GM23338 (cell line): ENCODE measurements around the gene RELL2. TPM values are rescaled to one million over a fixed set of nuclear protein-coding genes. Genes with fewer than 3 reads are reported as not detected.

ENCODE experiments used
- ATAC-seq: fragments of 200-7000 bp; cut with Tn5 transposase; 3 replicates; pipeline ENCODE4 v1.9.1; 2020
- DNase-seq: peaks from one replicate; pipeline ENCODE4 v3.0.0-alpha.2; 2015; ENCODE audit warnings: low spot score
- H2AFZ ChIP-seq: fragments of 200-600 bp; sonication (generic); 2 replicates; pipeline ENCODE4 v1.8.0; 2016; ENCODE audit warnings: antibody characterized with exemption, mild to moderate bottlenecking, moderate library complexity
- H3F3A ChIP-seq: fragments of 200-600 bp; sonication (generic); replicated peaks from 2 replicates; pipeline ENCODE4 v1.8.0; 2017; ENCODE audit warnings: antibody characterized with exemption, mixed run types, low read depth
- H3K27ac ChIP-seq: fragments of 200-600 bp; sonication (generic); 2 replicates; pipeline ENCODE4 v1.6.1; 2016; ENCODE audit warnings: low read depth
- H3K27me3 ChIP-seq: fragments of 200-600 bp; sonication (generic); 2 replicates; pipeline ENCODE4 v1.8.0; 2016; ENCODE audit warnings: mild to moderate bottlenecking, mixed run types, moderate library complexity; ENCODE audit not compliant: insufficient read depth
- H3K36me3 ChIP-seq: fragments of 200-600 bp; sonication (generic); 2 replicates; pipeline ENCODE4 v1.8.0; 2016; ENCODE audit warnings: mild to moderate bottlenecking; ENCODE audit not compliant: insufficient read depth
- H3K4me1 ChIP-seq: fragments of 200-600 bp; sonication (generic); 2 replicates; pipeline ENCODE4 v1.8.0; 2016; ENCODE audit warnings: mild to moderate bottlenecking, moderate library complexity; ENCODE audit not compliant: insufficient read depth
- H3K4me2 ChIP-seq: fragments of 200-600 bp; sonication (generic); 2 replicates; pipeline ENCODE4 v1.7.1; 2017; ENCODE audit warnings: mixed run types
- H3K4me3 ChIP-seq: fragments of 200-600 bp; sonication (generic); 2 replicates; pipeline ENCODE4 v1.6.1; 2016; ENCODE audit warnings: mixed run types
- H3K79me2 ChIP-seq: fragments of 200-600 bp; sonication (generic); replicated peaks from 2 replicates; pipeline ENCODE4 v1.8.0; 2017; ENCODE audit warnings: mild to moderate bottlenecking; ENCODE audit not compliant: insufficient read depth
- H3K9me2 ChIP-seq: fragments of 200-600 bp; sonication (generic); 2 replicates; pipeline ENCODE4 v1.8.0; 2017; ENCODE audit not compliant: insufficient read depth
- H4K20me1 ChIP-seq: fragments of 200-600 bp; sonication (generic); replicated peaks from 2 replicates; pipeline ENCODE4 v1.8.0; 2017; ENCODE audit warnings: mild to moderate bottlenecking; ENCODE audit not compliant: insufficient read depth
- H3K27ac Mint-ChIP-seq: 2 replicates; pipeline ENCODE4 v1.8.0; 2020; ENCODE audit warnings: inconsistent platforms, mild to moderate bottlenecking, moderate library complexity, mixed read lengths
- H3K27me3 Mint-ChIP-seq: 3 replicates; pipeline ENCODE4 v1.8.0; 2022; ENCODE audit warnings: low read depth, mild to moderate bottlenecking, moderate library complexity, mixed read lengths, inconsistent platforms; ENCODE audit not compliant: insufficient read depth, poor library complexity
- H3K36me3 Mint-ChIP-seq: 3 replicates; pipeline ENCODE4 v1.8.0; 2021; ENCODE audit warnings: low read depth, mild to moderate bottlenecking, inconsistent platforms, moderate library complexity, mixed read lengths
- H3K4me1 Mint-ChIP-seq: 3 replicates; pipeline ENCODE4 v1.8.0; 2020; ENCODE audit warnings: mild to moderate bottlenecking, inconsistent platforms, mixed read lengths
- H3K4me3 Mint-ChIP-seq: 3 replicates; pipeline ENCODE4 v1.8.0; 2021; ENCODE audit warnings: moderate library complexity, mild to moderate bottlenecking, inconsistent platforms, mixed read lengths
- H3K9me3 Mint-ChIP-seq: 3 replicates; pipeline ENCODE4 v1.8.0; 2020; ENCODE audit warnings: moderate library complexity, mild to moderate bottlenecking, inconsistent platforms, mixed read lengths
- EZH2phosphoT487 ChIP-seq: fragments of 200-600 bp; sonication (generic); IDR thresholded peaks from one replicate; pipeline ENCODE4 v1.8.1; 2018; ENCODE audit warnings: antibody characterized with exemption; ENCODE audit not compliant: unreplicated experiment
- JUNB ChIP-seq: IDR thresholded peaks from one replicate; pipeline ENCODE4 v1.6.1; 2016; ENCODE audit warnings: antibody characterized with exemption; ENCODE audit not compliant: unreplicated experiment
- NANOG ChIP-seq: IDR thresholded peaks from 2 replicates; pipeline ENCODE4 v1.6.1; 2016; ENCODE audit warnings: antibody characterized with exemption, borderline replicate concordance
- STAT1 ChIP-seq: IDR thresholded peaks from one replicate; pipeline ENCODE4 v1.6.1; 2016; ENCODE audit warnings: antibody characterized with exemption; ENCODE audit not compliant: unreplicated experiment
- ZNF331 ChIP-seq: fragments of 250-450 bp; sonication (Bioruptor Pico); IDR thresholded peaks from 2 replicates; pipeline ENCODE4 v1.5.0; 2020; ENCODE audit warnings: low read depth, mild to moderate bottlenecking, moderate library complexity
- polyA plus RNA-seq: library from polyadenylated mRNA; unstranded; fragments of >200 nt; fragmentation: Nextera tagmentation; extraction: Ambion mirVana; gene quantifications from 2 replicates; pipeline ENCODE4 v1.2.1, GENCODE V29; 2016
- total RNA-seq: library from RNA; depleted of rRNA; stranded (reverse); fragments of >200 nt; shearing (Covaris generic); gene quantifications from 2 replicates; pipeline ENCODE4 v1.2.3, GENCODE V29; 2014
- TF ChIP-seq, protein P1 (sequence below), 2 experiments: fragments of 200-600 bp in 1 of 2; sonication (generic) in 1 of 2; conservative IDR thresholded peaks; 2 replicates each; pipeline versions ENCODE4 v1.5.1 to v1.6.1; 2016 to 2017; ENCODE audit warnings: antibody characterized with exemption in 2 of 2, low read depth in 2 of 2, mild to moderate bottlenecking in 2 of 2, moderate library complexity in 1 of 2
- TF ChIP-seq, protein P2 (sequence below): IDR thresholded peaks from one replicate; pipeline ENCODE4 v1.6.1; 2018; ENCODE audit warnings: antibody characterized with exemption; ENCODE audit not compliant: unreplicated experiment
- TF ChIP-seq, protein P3 (sequence below): fragments of 250-450 bp; sonication (Bioruptor Pico); IDR thresholded peaks from 2 replicates; pipeline ENCODE4 v1.5.0; 2020; ENCODE audit warnings: mild to moderate bottlenecking, moderate library complexity

Gene RELL2
- total and polyA plus RNA-seq, 2 experiments from 2014 or later, result 20.4 to 30.6 TPM

DNA sequence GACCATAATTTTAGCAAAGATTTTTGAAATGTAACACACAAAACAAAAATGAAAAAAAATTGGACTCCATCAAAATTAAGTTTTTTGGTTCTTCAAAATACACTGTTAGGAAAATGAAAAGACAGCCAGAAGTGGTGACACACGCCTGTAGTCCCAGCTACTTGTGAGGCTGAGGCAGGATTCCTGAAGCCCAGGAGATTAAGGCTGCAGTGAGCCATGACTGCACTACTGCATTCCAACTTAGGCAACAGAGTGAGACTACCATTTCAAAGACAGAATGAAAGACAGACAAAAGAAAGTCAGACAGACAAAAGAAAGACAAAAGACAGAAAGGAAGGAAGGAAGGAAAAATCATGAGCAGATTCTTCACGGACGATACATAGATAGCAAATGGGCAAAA, 25.5 kb upstream of the RELL2 start:
- Histone ChIP-seq H3F3A (no peaks in the 10 kb centered on the region), H3K36me3 (no peaks in the 10 kb centered on the region), H2AFZ (no peak overlapping the region), H3K27ac (peak overlapping the region; percentile 51; the same call in 1 of the 2 replicates), H3K4me3 (no peak overlapping the region), H3K9me2 (no peaks in the 10 kb centered on the region), H3K4me2 (no peak overlapping the region), H3K79me2 (peaks cover 100% of the 10 kb centered on the region), H3K27me3 (no peaks in the 10 kb centered on the region), H3K4me1 (peaks cover 23% of the 10 kb centered on the region), H4K20me1 (peaks cover 23% of the 10 kb centered on the region)
- no peaks in the 10 kb centered on the region for H3K27me3 Mint-ChIP-seq
- no peak overlapping the region for H3K27ac Mint-ChIP-seq
- TF ChIP-seq, protein P1, sequence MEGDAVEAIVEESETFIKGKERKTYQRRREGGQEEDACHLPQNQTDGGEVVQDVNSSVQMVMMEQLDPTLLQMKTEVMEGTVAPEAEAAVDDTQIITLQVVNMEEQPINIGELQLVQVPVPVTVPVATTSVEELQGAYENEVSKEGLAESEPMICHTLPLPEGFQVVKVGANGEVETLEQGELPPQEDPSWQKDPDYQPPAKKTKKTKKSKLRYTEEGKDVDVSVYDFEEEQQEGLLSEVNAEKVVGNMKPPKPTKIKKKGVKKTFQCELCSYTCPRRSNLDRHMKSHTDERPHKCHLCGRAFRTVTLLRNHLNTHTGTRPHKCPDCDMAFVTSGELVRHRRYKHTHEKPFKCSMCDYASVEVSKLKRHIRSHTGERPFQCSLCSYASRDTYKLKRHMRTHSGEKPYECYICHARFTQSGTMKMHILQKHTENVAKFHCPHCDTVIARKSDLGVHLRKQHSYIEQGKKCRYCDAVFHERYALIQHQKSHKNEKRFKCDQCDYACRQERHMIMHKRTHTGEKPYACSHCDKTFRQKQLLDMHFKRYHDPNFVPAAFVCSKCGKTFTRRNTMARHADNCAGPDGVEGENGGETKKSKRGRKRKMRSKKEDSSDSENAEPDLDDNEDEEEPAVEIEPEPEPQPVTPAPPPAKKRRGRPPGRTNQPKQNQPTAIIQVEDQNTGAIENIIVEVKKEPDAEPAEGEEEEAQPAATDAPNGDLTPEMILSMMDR (conservative IDR thresholded peaks at IDR 0.05; ENCODE audit: low read depth in 2 of 2), result no peak
- TF ChIP-seq EZH2phosphoT487 (no peak), JUNB (no peak), NANOG (no peak), ZNF331 (CRISPR knock-in tag) (no peak), STAT1 (no peak)
- TF ChIP-seq, protein P2, sequence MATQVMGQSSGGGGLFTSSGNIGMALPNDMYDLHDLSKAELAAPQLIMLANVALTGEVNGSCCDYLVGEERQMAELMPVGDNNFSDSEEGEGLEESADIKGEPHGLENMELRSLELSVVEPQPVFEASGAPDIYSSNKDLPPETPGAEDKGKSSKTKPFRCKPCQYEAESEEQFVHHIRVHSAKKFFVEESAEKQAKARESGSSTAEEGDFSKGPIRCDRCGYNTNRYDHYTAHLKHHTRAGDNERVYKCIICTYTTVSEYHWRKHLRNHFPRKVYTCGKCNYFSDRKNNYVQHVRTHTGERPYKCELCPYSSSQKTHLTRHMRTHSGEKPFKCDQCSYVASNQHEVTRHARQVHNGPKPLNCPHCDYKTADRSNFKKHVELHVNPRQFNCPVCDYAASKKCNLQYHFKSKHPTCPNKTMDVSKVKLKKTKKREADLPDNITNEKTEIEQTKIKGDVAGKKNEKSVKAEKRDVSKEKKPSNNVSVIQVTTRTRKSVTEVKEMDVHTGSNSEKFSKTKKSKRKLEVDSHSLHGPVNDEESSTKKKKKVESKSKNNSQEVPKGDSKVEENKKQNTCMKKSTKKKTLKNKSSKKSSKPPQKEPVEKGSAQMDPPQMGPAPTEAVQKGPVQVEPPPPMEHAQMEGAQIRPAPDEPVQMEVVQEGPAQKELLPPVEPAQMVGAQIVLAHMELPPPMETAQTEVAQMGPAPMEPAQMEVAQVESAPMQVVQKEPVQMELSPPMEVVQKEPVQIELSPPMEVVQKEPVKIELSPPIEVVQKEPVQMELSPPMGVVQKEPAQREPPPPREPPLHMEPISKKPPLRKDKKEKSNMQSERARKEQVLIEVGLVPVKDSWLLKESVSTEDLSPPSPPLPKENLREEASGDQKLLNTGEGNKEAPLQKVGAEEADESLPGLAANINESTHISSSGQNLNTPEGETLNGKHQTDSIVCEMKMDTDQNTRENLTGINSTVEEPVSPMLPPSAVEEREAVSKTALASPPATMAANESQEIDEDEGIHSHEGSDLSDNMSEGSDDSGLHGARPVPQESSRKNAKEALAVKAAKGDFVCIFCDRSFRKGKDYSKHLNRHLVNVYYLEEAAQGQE, result no peak
- H3K9me3 Mint-ChIP-seq, result no peaks in the 10 kb centered on the region
- DNase-seq, result peak; percentile 37
- H3K4me3 Mint-ChIP-seq, result no peak overlapping the region
- peak; percentile 77 for ATAC-seq
- peaks cover 8% of the 10 kb centered on the region; the same call in 1 of the 3 replicates for H3K36me3 Mint-ChIP-seq
- peaks cover 31% of the 10 kb centered on the region for H3K4me1 Mint-ChIP-seq

DNA sequence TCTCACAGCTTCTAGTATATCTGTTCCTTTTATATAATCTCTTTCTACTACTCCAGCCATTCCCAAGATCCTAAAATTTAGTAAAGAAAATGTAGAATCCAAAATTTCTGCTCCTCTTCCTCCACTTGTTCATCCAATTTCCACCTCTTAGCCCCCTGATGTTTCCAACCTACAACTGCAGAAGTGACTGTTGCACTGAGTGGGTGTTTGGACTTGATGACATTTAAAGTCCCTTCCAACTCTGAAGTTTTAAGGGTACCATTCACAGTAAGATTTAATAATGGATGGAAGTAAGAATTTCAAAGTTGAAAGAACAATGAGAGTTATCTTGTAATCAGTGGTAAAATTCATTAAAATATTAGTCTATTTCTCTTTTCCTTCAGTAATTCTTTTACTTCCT, 23.5 kb upstream of the RELL2 start:
- H3K4me3 ChIP-seq, result no peak overlapping the region
- H3K4me1 Mint-ChIP-seq, result peaks cover 47% of the 10 kb centered on the region
- ATAC-seq (no peak), DNase-seq (no peak)
- no peak overlapping the region for H3K27ac Mint-ChIP-seq
- H3K4me1 ChIP-seq, result peaks cover 38% of the 10 kb centered on the region
- H2AFZ ChIP-seq, result no peak overlapping the region
- no peaks in the 10 kb centered on the region for H3K9me3 Mint-ChIP-seq
- H3K27ac ChIP-seq, result no peak overlapping the region
- H3K79me2 ChIP-seq, result peaks cover 97% of the 10 kb centered on the region
- no peaks in the 10 kb centered on the region for H3F3A ChIP-seq
- H3K4me3 Mint-ChIP-seq, result no peak overlapping the region
- no peaks in the 10 kb centered on the region for H3K9me2 ChIP-seq
- H3K4me2 ChIP-seq, result 0 out of 2 replicates have a peak overlapping the region, but pooled peaks have one; percentile 17
- H3K27me3 Mint-ChIP-seq, result peaks cover 3% of the 10 kb centered on the region
- peaks cover 11% of the 10 kb centered on the region; the same call in 2 of the 3 replicates for H3K36me3 Mint-ChIP-seq
- no peaks in the 10 kb centered on the region for H3K27me3 ChIP-seq
- H3K36me3 ChIP-seq, result no peaks in the 10 kb centered on the region
- peaks cover 25% of the 10 kb centered on the region for H4K20me1 ChIP-seq
- TF ChIP-seq, protein P3, sequence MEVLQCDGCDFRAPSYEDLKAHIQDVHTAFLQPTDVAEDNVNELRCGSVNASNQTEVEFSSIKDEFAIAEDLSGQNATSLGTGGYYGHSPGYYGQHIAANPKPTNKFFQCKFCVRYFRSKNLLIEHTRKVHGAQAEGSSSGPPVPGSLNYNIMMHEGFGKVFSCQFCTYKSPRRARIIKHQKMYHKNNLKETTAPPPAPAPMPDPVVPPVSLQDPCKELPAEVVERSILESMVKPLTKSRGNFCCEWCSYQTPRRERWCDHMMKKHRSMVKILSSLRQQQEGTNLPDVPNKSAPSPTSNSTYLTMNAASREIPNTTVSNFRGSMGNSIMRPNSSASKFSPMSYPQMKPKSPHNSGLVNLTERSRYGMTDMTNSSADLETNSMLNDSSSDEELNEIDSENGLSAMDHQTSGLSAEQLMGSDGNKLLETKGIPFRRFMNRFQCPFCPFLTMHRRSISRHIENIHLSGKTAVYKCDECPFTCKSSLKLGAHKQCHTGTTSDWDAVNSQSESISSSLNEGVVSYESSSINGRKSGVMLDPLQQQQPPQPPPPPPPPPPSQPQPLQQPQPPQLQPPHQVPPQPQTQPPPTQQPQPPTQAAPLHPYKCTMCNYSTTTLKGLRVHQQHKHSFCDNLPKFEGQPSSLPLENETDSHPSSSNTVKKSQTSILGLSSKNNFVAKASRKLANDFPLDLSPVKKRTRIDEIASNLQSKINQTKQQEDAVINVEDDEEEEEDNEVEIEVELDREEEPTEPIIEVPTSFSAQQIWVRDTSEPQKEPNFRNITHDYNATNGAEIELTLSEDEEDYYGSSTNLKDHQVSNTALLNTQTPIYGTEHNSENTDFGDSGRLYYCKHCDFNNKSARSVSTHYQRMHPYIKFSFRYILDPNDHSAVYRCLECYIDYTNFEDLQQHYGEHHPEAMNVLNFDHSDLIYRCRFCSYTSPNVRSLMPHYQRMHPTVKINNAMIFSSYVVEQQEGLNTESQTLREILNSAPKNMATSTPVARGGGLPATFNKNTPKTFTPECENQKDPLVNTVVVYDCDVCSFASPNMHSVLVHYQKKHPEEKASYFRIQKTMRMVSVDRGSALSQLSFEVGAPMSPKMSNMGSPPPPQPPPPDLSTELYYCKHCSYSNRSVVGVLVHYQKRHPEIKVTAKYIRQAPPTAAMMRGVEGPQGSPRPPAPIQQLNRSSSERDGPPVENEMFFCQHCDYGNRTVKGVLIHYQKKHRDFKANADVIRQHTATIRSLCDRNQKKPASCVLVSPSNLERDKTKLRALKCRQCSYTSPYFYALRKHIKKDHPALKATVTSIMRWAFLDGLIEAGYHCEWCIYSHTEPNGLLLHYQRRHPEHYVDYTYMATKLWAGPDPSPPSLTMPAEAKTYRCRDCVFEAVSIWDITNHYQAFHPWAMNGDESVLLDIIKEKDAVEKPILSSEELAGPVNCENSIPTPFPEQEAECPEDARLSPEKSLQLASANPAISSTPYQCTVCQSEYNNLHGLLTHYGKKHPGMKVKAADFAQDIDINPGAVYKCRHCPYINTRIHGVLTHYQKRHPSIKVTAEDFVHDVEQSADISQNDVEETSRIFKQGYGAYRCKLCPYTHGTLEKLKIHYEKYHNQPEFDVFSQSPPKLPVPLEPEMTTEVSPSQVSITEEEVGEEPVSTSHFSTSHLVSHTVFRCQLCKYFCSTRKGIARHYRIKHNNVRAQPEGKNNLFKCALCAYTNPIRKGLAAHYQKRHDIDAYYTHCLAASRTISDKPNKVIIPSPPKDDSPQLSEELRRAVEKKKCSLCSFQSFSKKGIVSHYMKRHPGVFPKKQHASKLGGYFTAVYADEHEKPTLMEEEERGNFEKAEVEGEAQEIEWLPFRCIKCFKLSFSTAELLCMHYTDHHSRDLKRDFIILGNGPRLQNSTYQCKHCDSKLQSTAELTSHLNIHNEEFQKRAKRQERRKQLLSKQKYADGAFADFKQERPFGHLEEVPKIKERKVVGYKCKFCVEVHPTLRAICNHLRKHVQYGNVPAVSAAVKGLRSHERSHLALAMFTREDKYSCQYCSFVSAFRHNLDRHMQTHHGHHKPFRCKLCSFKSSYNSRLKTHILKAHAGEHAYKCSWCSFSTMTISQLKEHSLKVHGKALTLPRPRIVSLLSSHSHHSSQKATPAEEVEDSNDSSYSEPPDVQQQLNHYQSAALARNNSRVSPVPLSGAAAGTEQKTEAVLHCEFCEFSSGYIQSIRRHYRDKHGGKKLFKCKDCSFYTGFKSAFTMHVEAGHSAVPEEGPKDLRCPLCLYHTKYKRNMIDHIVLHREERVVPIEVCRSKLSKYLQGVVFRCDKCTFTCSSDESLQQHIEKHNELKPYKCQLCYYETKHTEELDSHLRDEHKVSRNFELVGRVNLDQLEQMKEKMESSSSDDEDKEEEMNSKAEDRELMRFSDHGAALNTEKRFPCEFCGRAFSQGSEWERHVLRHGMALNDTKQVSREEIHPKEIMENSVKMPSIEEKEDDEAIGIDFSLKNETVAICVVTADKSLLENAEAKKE (CRISPR knock-in tag), result no peak
- TF ChIP-seq EZH2phosphoT487, result no peak
- TF ChIP-seq NANOG, result no peak
